Right atrium auricular region (tissue), 2 donors: ENCODE results near the gene APOBR. TPM values are rescaled to one million over a fixed set of nuclear protein-coding genes. Genes with fewer than 3 reads are reported as not detected.
"Not testable (repeated sequence)": the region's sequence is repeated elsewhere in the genome, so short reads cannot be mapped to it uniquely, and the experiment has no call there.

Experiments used
- DNase-seq: peaks from one replicate; pipeline ENCODE4 v3.0.0-alpha.2; 2019; ENCODE audit warnings: low spot score
- H3K27ac ChIP-seq, 2 donors: fragments of 200-600 bp; sonication (generic); 1 replicate in 1 of 2; 2 replicates in 1 of 2; pipeline ENCODE4 v1.5.1; 2016 to 2019
- H3K27me3 ChIP-seq, 2 donors: fragments of 200-600 bp; sonication (generic); one replicate each; pipeline versions ENCODE4 v1.5.1 to v1.6.0; 2017 to 2019
- H3K36me3 ChIP-seq: fragments of 200-600 bp; sonication (generic); one replicate; pipeline ENCODE4 v1.5.1; 2016
- H3K4me1 ChIP-seq, 2 donors: fragments of 200-600 bp; sonication (generic); one replicate each; pipeline versions ENCODE4 v1.5.1 to v1.6.0; 2017 to 2019
- H3K4me3 ChIP-seq, 2 donors: fragments of 200-600 bp; sonication (generic); 1 replicate in 1 of 2; 2 replicates in 1 of 2; pipeline ENCODE4 v1.5.1; 2017 to 2019; ENCODE audit warnings: mild to moderate bottlenecking in 1 of 2, moderate library complexity in 1 of 2
- H3K9me3 ChIP-seq, 2 donors: fragments of 200-600 bp; sonication (generic); one replicate each; pipeline ENCODE4 v1.5.1; 2019
- CTCF ChIP-seq, 2 donors: fragments of 200-600 bp; sonication (generic); IDR thresholded peaks; one replicate each; pipeline ENCODE4 v1.5.1; 2019; ENCODE audit warnings: antibody characterized with exemption in 2 of 2
- total RNA-seq, 2 donors: library from RNA; depleted of rRNA; stranded (reverse); fragments of >200 nt; gene quantifications; one replicate each; pipeline ENCODE4 v1.1.0, GENCODE V29; 2016

The APOBR gene
- total RNA-seq = 1 to 10 TPM in 1 of 2 donors, under 1 TPM in 1; 0.78 to 2.0 TPM

- no peak for TF ChIP-seq CTCF (IDR thresholded peaks at IDR 0.05)
- Histone ChIP-seq H3K27me3 (no peaks in the 10 kb centered on the region), H3K27ac (peak within 1 kb of the TSS; percentile 16 to 23), H3K36me3 (no peaks in the 10 kb centered on the region), H3K4me3 (peak within 1 kb of the TSS in 1 of 2 donors; percentile 24), H3K9me3 (no peaks in the 10 kb centered on the region), H3K4me1 (peaks cover 0 to 7% of the 10 kb centered on the region in 2 donors)
- DNase-seq = no peak
Measured at GRCh38 chr16:28494121-28494851, at the start of gene APOBR. APOBR (plus strand) TSS chr16:28494643; CDS start chr16:28494682, 39 bp downstream.

GRCh38 chr16:28446388-28446787 is 48.1 kb upstream of the APOBR start:
- H3K4me1 ChIP-seq, H3K9me3 ChIP-seq, H3K36me3 ChIP-seq, H3K27ac ChIP-seq, H3K4me3 ChIP-seq, DNase-seq, H3K27me3 ChIP-seq: not testable (repeated sequence)

GRCh38 chr16:28447081-28447480 is 47.4 kb upstream of the APOBR start:
- not testable (repeated sequence) for H3K36me3 ChIP-seq, DNase-seq, H3K27ac ChIP-seq, H3K4me1 ChIP-seq, H3K27me3 ChIP-seq, H3K9me3 ChIP-seq, H3K4me3 ChIP-seq

DNA sequence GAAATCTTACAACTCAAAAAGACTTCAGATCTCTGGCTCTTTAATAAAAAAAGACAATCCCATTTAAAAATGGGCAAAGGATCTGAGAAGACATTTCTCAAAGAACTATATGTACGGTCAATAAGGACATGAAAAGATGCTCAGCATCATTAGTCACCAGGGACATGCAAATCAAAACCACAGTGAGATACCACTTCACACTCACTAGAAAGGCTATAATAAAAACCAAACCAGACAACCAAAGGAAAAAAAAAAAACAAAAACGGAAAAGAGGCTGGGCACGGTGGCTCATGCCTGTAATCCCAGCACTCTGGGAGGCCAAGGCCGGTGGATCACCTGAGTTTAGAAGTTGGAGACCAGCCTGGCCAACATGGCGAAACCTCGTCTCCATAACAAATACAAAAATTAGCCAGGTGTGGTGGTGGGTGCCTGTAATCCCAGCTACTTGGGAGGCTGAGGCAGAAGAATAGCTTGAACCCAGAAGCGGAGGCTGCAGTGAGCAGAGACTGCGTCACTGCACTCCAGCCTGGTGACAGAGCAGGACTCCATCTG is 20.7 kb upstream of the APOBR start:
- H3K4me3 ChIP-seq = no peak overlapping the region
- H3K27ac ChIP-seq = no peak overlapping the region
- H3K27me3 ChIP-seq = no peaks in the 10 kb centered on the region
- no peaks in the 10 kb centered on the region for H3K4me1 ChIP-seq
- H3K9me3 ChIP-seq = no peaks in the 10 kb centered on the region
- peaks cover 12% of the 10 kb centered on the region for H3K36me3 ChIP-seq
- DNase-seq = no peak
- no peak for TF ChIP-seq CTCF (IDR thresholded peaks at IDR 0.05)

- H3K36me3 ChIP-seq = peaks cover 21% of the 10 kb centered on the region
- no peak overlapping the region for H3K4me3 ChIP-seq
- DNase-seq = no peak
- no peaks in the 10 kb centered on the region for H3K4me1 ChIP-seq
- H3K9me3 ChIP-seq = no peaks in the 10 kb centered on the region
- TF ChIP-seq CTCF (IDR thresholded peaks at IDR 0.05) = no peak
- no peak overlapping the region for H3K27ac ChIP-seq
- no peaks in the 10 kb centered on the region for H3K27me3 ChIP-seq
Measured at GRCh38 chr16:28475221-28475620, 19.2 kb upstream of the APOBR start.

DNA sequence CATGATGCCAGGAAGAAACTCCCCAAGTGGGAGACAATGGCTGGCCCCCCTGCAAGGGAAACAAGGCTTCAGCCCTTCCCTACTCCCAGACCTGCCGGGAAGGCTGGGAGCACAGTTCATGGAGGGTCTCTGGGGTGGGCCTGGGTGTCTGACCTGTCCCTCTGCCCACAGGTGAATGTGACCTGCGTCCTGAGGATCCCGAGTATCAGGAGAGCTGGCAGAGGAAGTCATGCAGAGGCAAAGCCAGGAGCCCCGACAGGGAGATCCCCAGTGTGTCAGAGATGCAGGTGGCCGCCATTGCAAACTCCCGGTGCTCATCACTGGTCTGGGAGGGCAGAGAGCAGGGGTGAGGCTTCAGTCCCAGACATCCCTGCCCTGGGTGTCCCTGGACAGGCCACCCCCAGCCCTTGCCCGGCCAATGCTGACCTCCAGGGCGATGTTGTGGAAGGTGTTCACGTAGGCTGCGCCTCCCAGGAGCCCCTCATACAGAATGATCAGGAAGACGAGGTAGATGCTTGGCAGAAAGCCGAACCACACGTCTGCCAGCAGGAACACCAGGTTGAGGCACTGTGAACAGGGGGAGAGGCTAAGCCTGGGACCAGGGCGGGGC is 17.0 kb upstream of the APOBR start:
- Histone ChIP-seq H3K9me3 (no peaks in the 10 kb centered on the region), H3K4me3 (no peak overlapping the region), H3K36me3 (peaks cover 32% of the 10 kb centered on the region), H3K4me1 (no peaks in the 10 kb centered on the region), H3K27ac (no peak overlapping the region), H3K27me3 (no peaks in the 10 kb centered on the region)
- TF ChIP-seq CTCF (IDR thresholded peaks at IDR 0.05) = no peak
- DNase-seq = no peak
